T47D (cell line): Measurements from ENCODE around the gene COPB1.

Experiments
- DNase-seq, 2 experiments: peaks; one replicate each; pipeline versions ENCODE4 v3.0.0 to v3.0.0-alpha.2; 2011 to 2012; ENCODE audit warnings: low read depth in 1 of 2, low spot score in 1 of 2
- JUND ChIP-seq: IDR thresholded peaks from 2 replicates; pipeline ENCODE4 v1.6.1; 2012; ENCODE audit warnings: low read depth
- in situ Hi-C: cut with HindIII; loops from 2 replicates; pipeline ENCODE4 v1.10.0; 2016; ENCODE audit warnings: low sequenced_read_pairs, low pct_unique_long_range_greater_than_20kb

The COPB1 gene

DNA sequence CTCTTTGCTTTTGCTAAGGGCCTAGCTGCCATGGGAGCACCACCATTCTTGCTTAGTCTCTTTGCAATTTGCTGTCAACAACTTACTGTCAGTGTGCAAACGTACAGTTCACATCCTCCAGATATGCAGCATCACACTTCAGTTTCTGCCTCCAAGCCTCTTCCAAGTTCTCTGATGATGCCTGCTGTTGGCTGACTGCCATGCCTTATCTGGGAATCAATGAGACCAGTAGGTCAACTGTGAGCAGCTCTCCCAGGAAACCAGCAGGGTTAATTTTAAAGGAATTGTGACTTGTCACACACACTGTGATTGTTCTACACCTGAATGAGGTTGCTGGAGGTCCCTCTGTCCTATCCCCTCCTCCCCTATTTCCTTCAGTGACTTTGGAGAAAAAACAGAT is 56.0 kb downstream of the COPB1 start:
- no peak for DNase-seq
- in situ Hi-C loops = no loop called here
- TF ChIP-seq JUND = no peak

- in situ Hi-C loops = no loop called here
- DNase-seq = no peak
- TF ChIP-seq JUND = no peak
These were observed 63.7 kb downstream of the COPB1 start for GRCh38 chr11:14435717-14436512.

DNA sequence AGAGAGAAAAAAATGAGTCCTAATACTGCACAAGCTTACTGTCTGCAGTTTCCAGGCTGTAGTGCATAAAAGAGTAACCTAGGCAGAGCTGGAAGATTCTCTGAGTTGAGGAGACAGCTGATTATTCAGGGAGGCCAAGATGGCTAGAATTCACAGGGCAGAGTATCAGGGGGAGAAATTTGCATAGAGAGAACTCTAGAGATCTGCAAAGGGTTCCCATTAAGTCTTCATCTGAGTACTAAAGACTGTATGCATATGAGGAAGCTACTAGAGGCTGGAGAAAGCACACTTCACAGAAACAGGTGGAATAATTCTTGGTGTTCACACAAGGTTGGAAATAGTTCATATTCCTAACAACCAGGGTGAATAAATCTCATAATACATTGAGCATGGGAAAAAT is 74.0 kb downstream of the COPB1 start:
- TF ChIP-seq JUND = no peak
- DNase-seq = no peak

GRCh38 chr11:14424096-14424495 is 75.5 kb downstream of the COPB1 start:
- TF ChIP-seq JUND = no peak
- in situ Hi-C loops = no loop called here
- DNase-seq = no peak

More for the DNA sequence above, 74.0 kb downstream of the COPB1 start:
- in situ Hi-C loops = no loop called here

DNA sequence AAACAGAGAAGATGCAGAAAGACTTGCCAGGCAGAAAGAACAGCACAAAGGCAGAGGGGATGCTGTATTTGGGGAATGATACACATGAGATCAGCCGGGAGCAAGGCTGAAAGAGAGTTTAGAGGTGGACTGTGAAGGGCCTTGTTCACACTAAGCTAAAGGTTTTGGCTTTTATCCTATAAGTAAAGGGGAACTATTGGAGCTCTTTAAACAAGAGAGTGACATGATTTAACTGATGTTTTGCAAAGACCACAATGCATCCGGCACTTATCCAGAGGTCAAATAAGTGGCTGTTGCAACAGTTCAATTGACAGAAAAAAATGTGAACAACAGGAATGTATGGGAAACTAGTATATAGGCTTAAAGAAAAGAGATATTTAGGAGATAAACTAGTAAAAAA is 76.0 kb downstream of the COPB1 start:
- TF ChIP-seq JUND = no peak
- in situ Hi-C loops = no loop called here
- no peak for DNase-seq

GRCh38 chr11:14422814-14423182 is 76.8 kb downstream of the COPB1 start:
- TF ChIP-seq JUND = no peak
- in situ Hi-C loops = no loop called here
- no peak for DNase-seq

DNA sequence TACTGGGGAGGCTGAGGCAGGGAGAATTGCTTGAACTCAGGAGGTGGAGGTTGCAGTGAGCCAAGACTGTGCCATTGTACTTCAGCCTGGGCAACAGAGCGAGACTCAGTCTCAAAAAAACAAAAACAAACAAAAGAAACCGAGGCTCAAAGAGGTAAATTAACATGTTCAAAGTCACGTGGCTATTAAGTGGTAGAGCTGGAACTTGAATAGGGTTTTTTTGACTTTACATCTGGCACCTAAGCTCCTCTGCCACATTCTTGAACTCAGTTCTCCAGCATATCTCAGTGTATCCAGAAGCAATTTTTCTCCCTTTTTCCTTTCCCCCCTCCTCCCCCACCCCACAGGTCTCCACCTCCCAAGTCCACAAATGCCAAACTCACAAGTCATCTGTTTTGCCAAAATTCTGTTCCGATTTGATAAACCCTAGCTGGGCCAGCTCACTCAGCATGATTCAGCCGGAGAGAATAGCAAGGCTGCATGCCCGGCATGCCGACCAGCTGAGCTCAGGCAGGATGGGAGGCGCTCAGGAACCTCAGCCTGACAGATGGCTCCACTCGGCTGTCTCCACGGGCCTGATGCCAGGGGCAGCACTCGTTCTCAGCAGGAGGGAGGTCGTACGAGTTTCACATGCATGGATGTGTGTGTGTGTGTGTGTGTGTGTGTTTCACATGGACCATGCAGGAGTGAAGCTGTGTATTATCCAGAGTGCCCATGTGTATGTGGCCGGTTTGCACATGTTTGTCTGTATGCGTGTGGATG is 77.4 kb downstream of the COPB1 start:
- no peak for TF ChIP-seq JUND
- in situ Hi-C loops = no loop called here
- DNase-seq = peak; percentile 13 to 26

DNA sequence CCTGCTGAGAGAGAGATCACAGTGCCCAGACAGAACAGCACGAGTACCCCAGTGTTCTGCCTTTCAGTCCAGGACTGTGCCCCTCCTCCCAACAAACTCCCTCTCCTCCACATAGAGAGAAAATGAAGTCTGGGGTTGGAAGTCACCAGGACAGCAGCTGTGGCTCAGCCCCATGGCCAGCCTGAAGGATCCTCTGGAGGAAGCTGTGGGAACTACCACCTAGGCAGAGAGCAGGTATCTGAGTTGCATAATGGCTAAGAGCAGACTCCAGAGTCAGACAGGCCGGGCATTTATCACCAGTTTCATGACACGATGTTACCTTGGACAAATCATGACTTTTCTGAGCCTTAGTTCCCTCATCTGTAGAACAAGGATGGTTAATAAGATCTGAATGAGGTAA is 79.4 kb downstream of the COPB1 start:
- in situ Hi-C loops = no loop called here
- no peak for DNase-seq
- no peak for TF ChIP-seq JUND

DNA sequence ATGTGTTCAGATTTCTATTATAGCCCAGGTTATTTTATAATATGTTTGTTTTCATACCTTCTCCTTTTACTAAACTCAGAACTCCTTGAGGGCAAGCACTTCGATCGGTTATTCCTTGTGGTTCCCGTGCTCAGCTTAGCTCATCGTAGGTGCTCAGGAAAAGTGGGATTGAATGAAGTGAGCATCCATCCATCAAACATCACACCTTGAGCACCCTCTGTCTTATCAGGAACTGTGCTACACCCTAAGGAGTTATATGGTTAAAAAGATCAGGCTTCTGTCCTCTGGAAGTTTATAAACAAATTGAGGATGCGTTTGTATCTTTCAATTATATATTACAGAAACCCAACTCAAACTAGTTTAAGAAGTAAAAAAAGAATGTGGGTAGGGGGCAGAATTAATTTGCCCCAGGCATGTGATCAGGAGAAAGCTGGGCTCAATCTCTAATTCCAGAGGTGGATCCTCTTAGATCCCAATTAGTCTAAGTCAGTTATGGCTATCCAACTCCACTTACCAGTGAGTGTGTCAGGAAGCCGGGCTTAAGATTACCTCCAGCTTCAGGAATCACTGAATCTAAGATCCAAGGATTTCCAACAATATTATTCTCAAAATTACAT is 80.7 kb downstream of the COPB1 start:
- TF ChIP-seq JUND = no peak
- peak in 1 of 2 experiments; percentile 51 for DNase-seq
- in situ Hi-C loops = no loop called here

GRCh38 chr11:14417617-14418374 is 81.8 kb downstream of the COPB1 start:
- DNase-seq = no peak
- no peak for TF ChIP-seq JUND
- in situ Hi-C loops = no loop called here

DNA sequence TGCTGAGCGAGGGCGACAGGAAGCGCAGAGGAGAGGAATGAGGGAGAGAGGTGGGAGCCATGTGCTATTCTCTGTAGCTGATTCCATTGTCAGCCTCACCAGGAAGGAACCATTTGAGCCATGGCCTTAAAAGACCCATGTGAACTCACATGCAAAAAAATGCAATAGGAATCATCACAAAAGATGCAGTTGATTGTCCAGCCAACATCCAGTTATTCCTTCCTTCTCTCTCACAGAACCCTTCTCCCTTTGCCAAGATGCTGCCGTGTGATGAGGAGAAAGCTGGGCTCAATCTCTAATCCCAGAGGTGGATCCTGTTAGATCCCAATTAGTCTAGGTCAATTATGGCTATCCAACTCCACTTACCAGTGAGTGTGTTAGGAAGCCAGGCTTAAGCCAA is 82.4 kb downstream of the COPB1 start:
- DNase-seq = no peak
- no peak for TF ChIP-seq JUND
- in situ Hi-C loops = no loop called here
